Cardiac muscle cell (in vitro differentiated cells and primary cell): ENCODE results near the gene PTPRT. TPM values are rescaled to one million over a fixed set of nuclear protein-coding genes. Genes with fewer than 3 reads are reported as not detected.

ENCODE experiments used
- DNase-seq, 2 donors: peaks; one replicate each; pipeline versions ENCODE4 v3.0.0 to v3.0.0-alpha.2; 2010 to 2017; ENCODE audit warnings: low read depth in 1 of 2, low spot score in 1 of 2
- H3K27ac ChIP-seq: fragments of 200-600 bp; sonication (generic); 2 replicates; pipeline ENCODE4 v1.5.1; 2016
- H3K27me3 ChIP-seq: fragments of 200-600 bp; sonication (generic); 2 replicates; pipeline ENCODE4 v1.6.0; 2016; ENCODE audit warnings: control low read depth
- H3K36me3 ChIP-seq: fragments of 200-600 bp; sonication (generic); 2 replicates; pipeline ENCODE4 v1.5.1; 2016; ENCODE audit warnings: control low read depth
- H3K4me1 ChIP-seq: fragments of 200-600 bp; sonication (generic); 2 replicates; pipeline ENCODE4 v1.8.1; 2017; ENCODE audit warnings: low read depth, mild to moderate bottlenecking, mixed run types
- H3K4me3 ChIP-seq: fragments of 200-600 bp; sonication (generic); 2 replicates; pipeline ENCODE4 v1.5.1; 2016; ENCODE audit warnings: mild to moderate bottlenecking
- H3K9me3 ChIP-seq: fragments of 200-600 bp; sonication (generic); 2 replicates; pipeline ENCODE4 v1.5.1; 2017; ENCODE audit warnings: low read depth, mild to moderate bottlenecking, control low read depth
- CTCF ChIP-seq: IDR thresholded peaks from 2 replicates; pipeline ENCODE4 v1.5.1; 2012; ENCODE audit warnings: low read depth, mild to moderate bottlenecking, low read length
- polyA plus RNA-seq: library from polyadenylated mRNA; unstranded; fragments of >200 nt; fragmentation: Nextera tagmentation; extraction: Ambion mirVana; gene quantifications from 2 replicates; pipeline ENCODE4 v1.2.1, GENCODE V29; 2016
- total RNA-seq: library from RNA; depleted of rRNA; stranded (reverse); fragments of >200 nt; gene quantifications from 2 replicates; pipeline ENCODE4 v1.2.3, GENCODE V29; 2016

Gene PTPRT
- total and polyA plus RNA-seq, 2 experiments from 2014 or later = 0.30 to 1.4 TPM

- Histone ChIP-seq H3K27ac (no peak overlapping the region), H3K9me3 (no peaks in the 10 kb centered on the region), H3K4me3 (no peak overlapping the region), H3K36me3 (no peaks in the 10 kb centered on the region), H3K4me1 (peaks cover 5% of the 10 kb centered on the region), H3K27me3 (no peaks in the 10 kb centered on the region)
- TF ChIP-seq CTCF = no peak
- no peak for DNase-seq
Measured at GRCh38 chr20:42610070-42610469, 579.6 kb downstream of the PTPRT start.

GRCh38 chr20:42609618-42610017 lies 580.1 kb downstream of the PTPRT start:
- no peaks in the 10 kb centered on the region for H3K9me3 ChIP-seq
- no peak overlapping the region for H3K27ac ChIP-seq
- H3K4me3 ChIP-seq = no peak overlapping the region
- H3K27me3 ChIP-seq = no peaks in the 10 kb centered on the region
- peaks cover 10% of the 10 kb centered on the region for H3K4me1 ChIP-seq
- DNase-seq = no peak
- no peak for TF ChIP-seq CTCF
- H3K36me3 ChIP-seq = no peaks in the 10 kb centered on the region

GRCh38 chr20:42604998-42605956 lies 584.4 kb downstream of the PTPRT start:
- Histone ChIP-seq H3K27ac (no peak overlapping the region), H3K36me3 (no peaks in the 10 kb centered on the region), H3K4me1 (peaks cover 12% of the 10 kb centered on the region), H3K9me3 (no peaks in the 10 kb centered on the region), H3K4me3 (no peak overlapping the region), H3K27me3 (no peaks in the 10 kb centered on the region)
- DNase-seq = no peak
- no peak for TF ChIP-seq CTCF

- Histone ChIP-seq H3K4me1 (peaks cover 12% of the 10 kb centered on the region), H3K9me3 (no peaks in the 10 kb centered on the region), H3K4me3 (no peak overlapping the region), H3K27me3 (no peaks in the 10 kb centered on the region), H3K27ac (no peak overlapping the region), H3K36me3 (no peaks in the 10 kb centered on the region)
- no peak for DNase-seq
- no peak for TF ChIP-seq CTCF
Measured at GRCh38 chr20:42603655-42604054, 586.1 kb downstream of the PTPRT start.

GRCh38 chr20:42598581-42598980 lies 591.1 kb downstream of the PTPRT start:
- Histone ChIP-seq H3K4me3 (no peak overlapping the region), H3K4me1 (peaks cover 2% of the 10 kb centered on the region), H3K9me3 (no peaks in the 10 kb centered on the region), H3K36me3 (no peaks in the 10 kb centered on the region), H3K27me3 (no peaks in the 10 kb centered on the region), H3K27ac (no peak overlapping the region)
- TF ChIP-seq CTCF = no peak
- no peak for DNase-seq
